MM.1S (cell line): ENCODE results near the gene IL22RA1.

Experiments
- DNase-seq: peaks from one replicate; pipeline ENCODE4 v3.0.0-alpha.2; 2015
- H2AFZ ChIP-seq: fragments of 300-600 bp; sonication (generic); 2 replicates; pipeline ENCODE4 v1.6.0; 2016; ENCODE audit warnings: antibody characterized with exemption, low read length
- H3F3A ChIP-seq: fragments of 300-600 bp; sonication (generic); 2 replicates; pipeline ENCODE4 v1.6.1; 2016; ENCODE audit warnings: mild to moderate bottlenecking, antibody characterized with exemption, low read length, moderate library complexity, mixed read lengths; ENCODE audit not compliant: insufficient read depth
- H3K27ac ChIP-seq: fragments of 300-600 bp; sonication (generic); 2 replicates; pipeline ENCODE4 v1.5.1; 2016; ENCODE audit warnings: mild to moderate bottlenecking, low read length
- H3K27me3 ChIP-seq: fragments of 300-600 bp; sonication (generic); replicated peaks from 2 replicates; pipeline ENCODE4 v1.6.0; 2016; ENCODE audit warnings: low read length; ENCODE audit not compliant: insufficient read depth
- H3K36me3 ChIP-seq: fragments of 300-600 bp; sonication (generic); replicated peaks from 2 replicates; pipeline ENCODE4 v1.6.1; 2016; ENCODE audit warnings: mild to moderate bottlenecking, low read length, mixed read lengths; ENCODE audit not compliant: insufficient read depth
- H3K4me1 ChIP-seq: fragments of 300-600 bp; sonication (generic); 2 replicates; pipeline ENCODE4 v1.6.1; 2016; ENCODE audit warnings: low read length, mixed read lengths
- H3K4me2 ChIP-seq: fragments of 300-600 bp; sonication (generic); 2 replicates; pipeline ENCODE4 v1.6.0; 2016; ENCODE audit warnings: low read depth, low read length
- H3K4me3 ChIP-seq: fragments of 300-600 bp; sonication (generic); 2 replicates; pipeline ENCODE4 v1.5.1; 2016; ENCODE audit warnings: low read length, mixed read lengths
- H3K79me2 ChIP-seq: fragments of 300-600 bp; sonication (generic); 2 replicates; pipeline ENCODE4 v1.6.1; 2016; ENCODE audit warnings: mixed run types, low read length, mixed read lengths
- H3K9ac ChIP-seq: fragments of 300-600 bp; sonication (generic); 2 replicates; pipeline ENCODE4 v1.6.1; 2016; ENCODE audit warnings: low read length, mixed read lengths
- H3K9me2 ChIP-seq: fragments of 300-600 bp; sonication (generic); replicated peaks from 2 replicates; pipeline ENCODE4 v1.6.1; 2016; ENCODE audit warnings: mild to moderate bottlenecking, low read length, mixed read lengths; ENCODE audit not compliant: insufficient read depth
- H3K9me3 ChIP-seq: fragments of 300-600 bp; sonication (generic); replicated peaks from 2 replicates; pipeline ENCODE4 v1.6.1; 2016; ENCODE audit warnings: mild to moderate bottlenecking, low read length, mixed read lengths; ENCODE audit not compliant: insufficient read depth
- H4K20me1 ChIP-seq: fragments of 300-600 bp; sonication (generic); 2 replicates; pipeline ENCODE4 v1.6.1; 2016; ENCODE audit warnings: mild to moderate bottlenecking, low read length, moderate library complexity, mixed read lengths; ENCODE audit not compliant: insufficient read depth
- CTCF ChIP-seq: fragments of 300-600 bp; sonication (generic); IDR thresholded peaks from 2 replicates; pipeline ENCODE4 v1.5.1; 2016; ENCODE audit warnings: antibody characterized with exemption, low read length, mixed read lengths
- EZH2 ChIP-seq: fragments of 300-600 bp; sonication (generic); optimal IDR thresholded peaks from 2 replicates; pipeline ENCODE3; 2017; ENCODE audit warnings: low read depth, mild to moderate bottlenecking, antibody characterized with exemption, low read length, mixed read lengths
- EZH2phosphoT487 ChIP-seq: fragments of 300-600 bp; sonication (generic); IDR thresholded peaks from 2 replicates; pipeline ENCODE4 v1.6.1; 2018; ENCODE audit warnings: antibody characterized with exemption, low read length

Gene IL22RA1

GRCh38 chr1:24101796-24102586, 40.9 kb downstream of the IL22RA1 start:
- no peak for DNase-seq
- Histone ChIP-seq H3K9me2 (no peaks in the 10 kb centered on the region), H4K20me1 (no peaks in the 10 kb centered on the region), H3K27ac (no peak overlapping the region), H3K4me2 (no peak overlapping the region), H3K9me3 (no peaks in the 10 kb centered on the region), H3F3A (no peaks in the 10 kb centered on the region), H2AFZ (no peak overlapping the region), H3K4me1 (no peaks in the 10 kb centered on the region), H3K79me2 (no peaks in the 10 kb centered on the region), H3K4me3 (no peak overlapping the region), H3K36me3 (no peaks in the 10 kb centered on the region), H3K9ac (no peak overlapping the region), H3K27me3 (no peaks in the 10 kb centered on the region)
- TF ChIP-seq CTCF (no peak), EZH2 (no peak), EZH2phosphoT487 (no peak)

GRCh38 chr1:24100945-24101737, 41.8 kb downstream of the IL22RA1 start:
- Histone ChIP-seq H3K9me3 (no peaks in the 10 kb centered on the region), H3K36me3 (no peaks in the 10 kb centered on the region), H4K20me1 (no peaks in the 10 kb centered on the region), H3F3A (no peaks in the 10 kb centered on the region), H3K27ac (no peak overlapping the region), H3K9ac (no peak overlapping the region), H3K79me2 (no peaks in the 10 kb centered on the region), H3K27me3 (no peaks in the 10 kb centered on the region), H3K4me2 (no peak overlapping the region), H3K4me3 (no peak overlapping the region), H3K4me1 (no peaks in the 10 kb centered on the region), H3K9me2 (no peaks in the 10 kb centered on the region), H2AFZ (no peak overlapping the region)
- no peak for DNase-seq
- no peak for TF ChIP-seq CTCF
- TF ChIP-seq EZH2, result no peak
- TF ChIP-seq EZH2phosphoT487, result no peak

GRCh38 chr1:24098943-24099638, 43.8 kb downstream of the IL22RA1 start:
- Histone ChIP-seq H3K4me1 (no peaks in the 10 kb centered on the region), H3K27me3 (no peaks in the 10 kb centered on the region), H3K9me2 (no peaks in the 10 kb centered on the region), H2AFZ (no peak overlapping the region), H4K20me1 (no peaks in the 10 kb centered on the region), H3K4me2 (no peak overlapping the region), H3K4me3 (no peak overlapping the region), H3K27ac (no peak overlapping the region), H3K9ac (no peak overlapping the region), H3K79me2 (no peaks in the 10 kb centered on the region), H3F3A (no peaks in the 10 kb centered on the region), H3K9me3 (no peaks in the 10 kb centered on the region), H3K36me3 (no peaks in the 10 kb centered on the region)
- no peak for DNase-seq
- TF ChIP-seq EZH2 (no peak), CTCF (no peak), EZH2phosphoT487 (no peak)
